Measurements from ENCODE around the gene IRS2.
"Not testable (repeated sequence)": the region's sequence is repeated elsewhere in the genome, so short reads cannot be mapped to it uniquely, and the experiment has no call there.

The IRS2 gene

GRCh38 chr13:109786457-109787134 lies at the start of gene IRS2:
Gene IRS2, minus strand, starts transcription at chr13:109786583. Its CDS starts 530 bp downstream, at chr13:109786053.
- peak; percentile 70 to 86 for DNase-seq (ENCODE audit: low read depth in 2 of 2, low spot score in 1 of 2)

- no peak for DNase-seq (ENCODE audit: low read depth in 2 of 2, low spot score in 1 of 2)
Measured at GRCh38 chr13:109834973-109835720, 48.8 kb upstream of the IRS2 start.

GRCh38 chr13:109833940-109834339 lies 47.6 kb upstream of the IRS2 start:
- DNase-seq (ENCODE audit: low read depth in 2 of 2, low spot score in 1 of 2): no peak

- no peak for DNase-seq (ENCODE audit: low read depth in 2 of 2, low spot score in 1 of 2)
Measured at GRCh38 chr13:109833071-109833470, 46.7 kb upstream of the IRS2 start.

- DNase-seq (ENCODE audit: low read depth in 2 of 2, low spot score in 1 of 2): not testable (repeated sequence)
Measured at GRCh38 chr13:109828591-109829316, 42.4 kb upstream of the IRS2 start.

- DNase-seq (ENCODE audit: low read depth in 2 of 2, low spot score in 1 of 2): not testable (repeated sequence)
Measured at GRCh38 chr13:109823201-109823600, 36.8 kb upstream of the IRS2 start.

GRCh38 chr13:109821103-109821502 lies 34.7 kb upstream of the IRS2 start:
- no peak for DNase-seq (ENCODE audit: low read depth in 2 of 2, low spot score in 1 of 2)

GRCh38 chr13:109819874-109820273 lies 33.5 kb upstream of the IRS2 start:
- no peak for DNase-seq (ENCODE audit: low read depth in 2 of 2, low spot score in 1 of 2)

GRCh38 chr13:109818886-109819285 lies 32.5 kb upstream of the IRS2 start:
- DNase-seq (ENCODE audit: low read depth in 2 of 2, low spot score in 1 of 2): no peak

GRCh38 chr13:109817591-109818535 lies 31.5 kb upstream of the IRS2 start:
- DNase-seq (ENCODE audit: low read depth in 2 of 2, low spot score in 1 of 2): no peak

- DNase-seq (ENCODE audit: low read depth in 2 of 2, low spot score in 1 of 2): no peak
Measured at GRCh38 chr13:109816808-109817203, 30.4 kb upstream of the IRS2 start.

GRCh38 chr13:109816112-109816807 lies 29.9 kb upstream of the IRS2 start:
- no peak for DNase-seq (ENCODE audit: low read depth in 2 of 2, low spot score in 1 of 2)

GRCh38 chr13:109815651-109816050 lies 29.3 kb upstream of the IRS2 start:
- no peak for DNase-seq (ENCODE audit: low read depth in 2 of 2, low spot score in 1 of 2)

GRCh38 chr13:109813663-109814062 lies 27.3 kb upstream of the IRS2 start:
- no peak for DNase-seq (ENCODE audit: low read depth in 2 of 2, low spot score in 1 of 2)

- no peak for DNase-seq (ENCODE audit: low read depth in 2 of 2, low spot score in 1 of 2)
Measured at GRCh38 chr13:109812382-109812781, 26.0 kb upstream of the IRS2 start.

- DNase-seq (ENCODE audit: low read depth in 2 of 2, low spot score in 1 of 2): no peak
Measured at GRCh38 chr13:109810761-109811510, 24.6 kb upstream of the IRS2 start.

- no peak for DNase-seq (ENCODE audit: low read depth in 2 of 2, low spot score in 1 of 2)
Measured at GRCh38 chr13:109809216-109809932, 23.0 kb upstream of the IRS2 start.

- DNase-seq (ENCODE audit: low read depth in 2 of 2, low spot score in 1 of 2): no peak
Measured at GRCh38 chr13:109807345-109807744, 21.0 kb upstream of the IRS2 start.

GRCh38 chr13:109804654-109805053 lies 18.3 kb upstream of the IRS2 start:
- no peak for DNase-seq (ENCODE audit: low read depth in 2 of 2, low spot score in 1 of 2)
